HCT116 (cell line): ENCODE data around the gene RNU6-9. TPM values are rescaled to one million over a fixed set of nuclear protein-coding genes. Genes with fewer than 3 reads are reported as not detected.
A peak's percentile ranks its signal among the peaks of the same experiment; 100 is the strongest.

ENCODE experiments used
- ATAC-seq: fragments of 200-7000 bp; cut with Tn5 transposase; 2 replicates; pipeline ENCODE4 v1.9.1; 2020; ENCODE audit warnings: mild to moderate bottlenecking, moderate library complexity
- BruUV-seq: library from RNA; stranded (reverse); fragments of 400-500 nt; replicated peaks from 2 replicates; lab custom pipeline; 2021; lab: Mats Ljungman, UMichigan
- CTCF ChIA-PET: fragments of 300-600 bp; sonication (Branson Sonifier 250); formaldehyde crosslinking; loops from one replicate; lab custom pipeline; 2021; ENCODE audit warnings: antibody characterized with exemption; lab: Charles Lee
- POLR2A ChIA-PET: fragments of 300-600, 350-600 bp; sonication (Branson Sonifier 250); formaldehyde crosslinking; loops from one replicate; lab custom pipeline; 2021; ENCODE audit warnings: antibody characterized with exemption; lab: Charles Lee
- RAD21 ChIA-PET, 2 experiments: fragments of 300-600 bp; sonication (Branson Sonifier 250); formaldehyde crosslinking; loops; one replicate each; lab custom pipeline; 2023; ENCODE audit warnings: low total read pairs in 2 of 2; ENCODE audit not compliant: uncharacterized antibody in 2 of 2, unreplicated experiment in 2 of 2, low non-redundant PET in 1 of 2; lab: Charles Lee
- DNase-seq: peaks from one replicate; pipeline ENCODE4 v3.0.0-alpha.2; 2010; ENCODE audit warnings: low read depth, low spot score
- H2AFZ ChIP-seq: fragments of 200-600 bp; shearing (Covaris generic), sonication (generic); 2 replicates; pipeline ENCODE4 v1.6.1; 2017; ENCODE audit warnings: low read depth, mixed run types, mixed read lengths, antibody characterized with exemption, low read length; ENCODE audit not compliant: poor library complexity, severe bottlenecking
- H3K27ac ChIP-seq: 2 replicates; pipeline ENCODE4 v1.5.1; 2012; ENCODE audit warnings: low read depth, low read length
- H3K27me3 ChIP-seq: fragments of 200-600 bp; sonication (generic); 2 replicates; pipeline ENCODE4 v1.6.1; 2016; ENCODE audit warnings: mixed run types, low read length, mixed read lengths; ENCODE audit not compliant: insufficient read depth
- H3K36me3 ChIP-seq, 2 experiments: fragments of 200-500 bp in 1 of 2; fragments of 200-600 bp in 1 of 2; sonication (Bioruptor generic) in 1 of 2; sonication (generic) in 1 of 2; 2 replicates each; pipeline versions ENCODE4 v1.5.1 to v1.6.1; 2014 to 2016; ENCODE audit warnings: low read length in 2 of 2, inconsistent platforms in 1 of 2, mixed read lengths in 1 of 2, mixed run types in 1 of 2; ENCODE audit not compliant: insufficient read depth in 2 of 2, control insufficient read depth in 1 of 2
- H3K4me1 ChIP-seq, 2 experiments: fragments of 200-600 bp in 1 of 2; sonication (generic) in 1 of 2; 2 replicates each; pipeline versions ENCODE4 v1.5.1 to v1.6.1; 2012 to 2017; ENCODE audit warnings: low read length in 2 of 2, inconsistent platforms in 1 of 2, mild to moderate bottlenecking in 1 of 2, mixed read lengths in 1 of 2, mixed run types in 1 of 2, moderate library complexity in 1 of 2; ENCODE audit not compliant: insufficient read depth in 2 of 2, control insufficient read depth in 1 of 2
- H3K4me2 ChIP-seq: fragments of 200-600 bp; sonication (generic); 2 replicates; pipeline ENCODE4 v1.6.1; 2017; ENCODE audit warnings: mixed run types, low read length, mixed read lengths
- H3K4me3 ChIP-seq, 2 experiments: fragments of 200-600 bp in 1 of 2; sonication (generic) in 1 of 2; replicated peaks in 1 of 2; 2 replicates each; pipeline ENCODE4 v1.5.1; 2011 to 2016; ENCODE audit warnings: low read length in 2 of 2, control low read depth in 1 of 2, low read depth in 1 of 2, mild to moderate bottlenecking in 1 of 2, mixed read lengths in 1 of 2, mixed run types in 1 of 2
- H3K79me2 ChIP-seq: fragments of 200-600 bp; sonication (generic); 2 replicates; pipeline ENCODE4 v1.6.1; 2017; ENCODE audit warnings: mild to moderate bottlenecking, mixed run types, low read length, moderate library complexity, mixed read lengths; ENCODE audit not compliant: insufficient read depth
- H3K9ac ChIP-seq: fragments of 200-600 bp; sonication (generic); 2 replicates; pipeline ENCODE4 v1.6.1; 2016; ENCODE audit warnings: low read length, mixed read lengths
- H3K9me2 ChIP-seq: fragments of 200-600 bp; sonication (generic), shearing (Covaris generic); 2 replicates; pipeline ENCODE4 v1.6.1; 2017; ENCODE audit warnings: mixed run types, mild to moderate bottlenecking, moderate library complexity; ENCODE audit not compliant: insufficient read depth
- H3K9me3 ChIP-seq, 2 experiments: fragments of 200-500 bp in 1 of 2; fragments of 200-600 bp in 1 of 2; sonication (Bioruptor generic) in 1 of 2; sonication (generic) in 1 of 2; 2 replicates each; pipeline ENCODE4 v1.6.1; 2014 to 2017; ENCODE audit warnings: low read length in 2 of 2, mixed read lengths in 2 of 2, inconsistent platforms in 1 of 2, low read depth in 1 of 2, mild to moderate bottlenecking in 1 of 2, mixed run types in 1 of 2, moderate library complexity in 1 of 2; ENCODE audit not compliant: control insufficient read depth in 1 of 2, insufficient read depth in 1 of 2
- H4K20me1 ChIP-seq: fragments of 200-600 bp; sonication (generic), shearing (Covaris generic); 2 replicates; pipeline ENCODE4 v1.6.1; 2017; ENCODE audit warnings: mixed run types, mild to moderate bottlenecking, moderate library complexity; ENCODE audit not compliant: insufficient read depth
- CBX3 ChIP-seq: IDR thresholded peaks from 2 replicates; pipeline ENCODE4 v1.6.1; 2012; ENCODE audit warnings: low read depth
- CEBPB ChIP-seq: IDR thresholded peaks from 2 replicates; pipeline ENCODE4 v1.6.1; 2012; ENCODE audit warnings: low read depth
- EGR1 ChIP-seq: IDR thresholded peaks from 2 replicates; pipeline ENCODE4 v1.6.1; 2012; ENCODE audit warnings: low read depth
- ELF1 ChIP-seq: IDR thresholded peaks from 2 replicates; pipeline ENCODE4 v1.6.1; 2012; ENCODE audit warnings: low read depth, borderline replicate concordance
- EZH2phosphoT487 ChIP-seq: fragments of 200-600 bp; IDR thresholded peaks from 2 replicates; pipeline ENCODE4 v1.6.1; 2018; ENCODE audit warnings: antibody characterized with exemption, borderline replicate concordance
- FOSL1 ChIP-seq: IDR thresholded peaks from 2 replicates; pipeline ENCODE4 v1.6.1; 2012; ENCODE audit warnings: low read depth
- JUND ChIP-seq: IDR thresholded peaks from 2 replicates; pipeline ENCODE4 v1.6.1; 2012
- POLR2AphosphoS5 ChIP-seq: IDR thresholded peaks from 2 replicates; pipeline ENCODE4 v1.6.1; 2011; ENCODE audit warnings: mild to moderate bottlenecking, low read depth, low read length, moderate library complexity
- RAD21 ChIP-seq: IDR thresholded peaks from 2 replicates; pipeline ENCODE4 v1.6.1; 2012; ENCODE audit warnings: low read depth, mild to moderate bottlenecking
- SP1 ChIP-seq: IDR thresholded peaks from 2 replicates; pipeline ENCODE4 v1.6.1; 2012; ENCODE audit warnings: low read depth
- SRF ChIP-seq: IDR thresholded peaks from 2 replicates; pipeline ENCODE4 v1.6.1; 2012; ENCODE audit warnings: low read depth
- ZNF274 ChIP-seq: fragments of 200-500 bp; sonication (Bioruptor generic); IDR thresholded peaks from 2 replicates; pipeline ENCODE4 v1.6.1; 2014; ENCODE audit warnings: mild to moderate bottlenecking, low read depth, low read length, inconsistent platforms
- intact Hi-C: fragments of 100-400 bp; cut with micrococcal nuclease; formaldehyde crosslinking; loops from 2 replicates; pipeline ENCODE4 v1.10.0; 2022
- total RNA-seq: library from RNA; stranded (reverse); gene quantifications from one replicate; pipeline ENCODE4 v1.2.1, GENCODE V29; 2021; ENCODE audit not compliant: unreplicated experiment
- TF ChIP-seq, protein P1 (sequence below): IDR thresholded peaks from 2 replicates; pipeline ENCODE4 v1.6.1; 2012
- TF ChIP-seq, protein P2 (sequence below), 3 experiments: fragments of 200-600 bp in 1 of 3; sonication (generic) in 1 of 3; IDR thresholded peaks in 2 of 3; conservative IDR thresholded peaks in 1 of 3; 2 replicates each; pipeline ENCODE4 v1.5.1; 2012 to 2017; ENCODE audit warnings: low read depth in 2 of 3, low read length in 2 of 3, antibody characterized with exemption in 1 of 3, borderline replicate concordance in 1 of 3, control low read depth in 1 of 3, mild to moderate bottlenecking in 1 of 3, mixed read lengths in 1 of 3, mixed run types in 1 of 3, moderate library complexity in 1 of 3; ENCODE audit not compliant: insufficient read depth in 1 of 3
- TF ChIP-seq, protein P3 (sequence below): IDR thresholded peaks from 2 replicates; pipeline ENCODE4 v1.6.1; 2012
- TF ChIP-seq, protein P4 (sequence below): IDR thresholded peaks from 2 replicates; pipeline ENCODE4 v1.6.1; 2012; ENCODE audit warnings: low read depth

The RNU6-9 gene
- total RNA-seq, 1 experiment from 2014 or later, result not detected

DNA sequence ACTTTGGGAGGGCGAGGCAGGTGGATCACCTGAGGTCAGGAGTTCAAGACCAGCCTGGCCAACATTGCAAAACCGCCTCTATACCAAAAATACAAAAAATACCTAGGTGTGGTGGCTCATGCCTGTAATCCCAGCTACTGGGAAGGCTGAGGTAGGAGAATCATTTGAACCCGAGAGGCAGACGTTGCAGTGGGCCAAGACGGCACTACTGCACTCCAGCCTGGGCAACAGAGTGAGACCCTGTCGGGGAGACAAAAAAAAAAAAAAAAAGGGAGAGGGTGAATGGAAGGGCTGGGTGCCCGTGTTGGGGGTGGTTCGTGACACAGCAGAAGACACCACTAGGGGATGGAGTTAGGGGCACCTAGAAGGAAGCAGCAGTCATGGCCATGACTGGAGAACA lies 23.0 kb upstream of the RNU6-9 start:
- CTCF ChIA-PET, result no interaction called here
- intact Hi-C loops, result no loop called here
- H3K9me2 ChIP-seq, result no peaks in the 10 kb centered on the region
- no peak overlapping the region for H2AFZ ChIP-seq
- DNase-seq (no peak), ATAC-seq (no peak)
- no peaks in the 10 kb centered on the region for H4K20me1 ChIP-seq
- H3K9ac ChIP-seq, result peak overlapping the region; percentile 62
- peak overlapping the region; percentile 71; the same call in 1 of the 2 replicates for H3K27ac ChIP-seq
- POLR2A ChIA-PET, result no interaction called here
- no peak overlapping the region for H3K4me2 ChIP-seq
- no peak overlapping the region for H3K4me3 ChIP-seq
- peaks cover 19 to 36% of the 10 kb centered on the region in 2 experiments for H3K4me1 ChIP-seq
- RAD21 ChIA-PET, result no interaction called here
- H3K9me3 ChIP-seq, result no peaks in the 10 kb centered on the region
- TF ChIP-seq EZH2phosphoT487, result no peak
- TF ChIP-seq FOSL1, result no peak
- TF ChIP-seq SP1, result no peak
- TF ChIP-seq, protein P1, sequence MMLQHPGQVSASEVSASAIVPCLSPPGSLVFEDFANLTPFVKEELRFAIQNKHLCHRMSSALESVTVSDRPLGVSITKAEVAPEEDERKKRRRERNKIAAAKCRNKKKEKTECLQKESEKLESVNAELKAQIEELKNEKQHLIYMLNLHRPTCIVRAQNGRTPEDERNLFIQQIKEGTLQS, result no peak
- TF ChIP-seq JUND, result no peak
- no peak for TF ChIP-seq EGR1
- TF ChIP-seq, protein P2, sequence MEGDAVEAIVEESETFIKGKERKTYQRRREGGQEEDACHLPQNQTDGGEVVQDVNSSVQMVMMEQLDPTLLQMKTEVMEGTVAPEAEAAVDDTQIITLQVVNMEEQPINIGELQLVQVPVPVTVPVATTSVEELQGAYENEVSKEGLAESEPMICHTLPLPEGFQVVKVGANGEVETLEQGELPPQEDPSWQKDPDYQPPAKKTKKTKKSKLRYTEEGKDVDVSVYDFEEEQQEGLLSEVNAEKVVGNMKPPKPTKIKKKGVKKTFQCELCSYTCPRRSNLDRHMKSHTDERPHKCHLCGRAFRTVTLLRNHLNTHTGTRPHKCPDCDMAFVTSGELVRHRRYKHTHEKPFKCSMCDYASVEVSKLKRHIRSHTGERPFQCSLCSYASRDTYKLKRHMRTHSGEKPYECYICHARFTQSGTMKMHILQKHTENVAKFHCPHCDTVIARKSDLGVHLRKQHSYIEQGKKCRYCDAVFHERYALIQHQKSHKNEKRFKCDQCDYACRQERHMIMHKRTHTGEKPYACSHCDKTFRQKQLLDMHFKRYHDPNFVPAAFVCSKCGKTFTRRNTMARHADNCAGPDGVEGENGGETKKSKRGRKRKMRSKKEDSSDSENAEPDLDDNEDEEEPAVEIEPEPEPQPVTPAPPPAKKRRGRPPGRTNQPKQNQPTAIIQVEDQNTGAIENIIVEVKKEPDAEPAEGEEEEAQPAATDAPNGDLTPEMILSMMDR (IDR thresholded peaks at IDR 0.05 in 2 of 3, conservative IDR thresholded peaks at IDR 0.05 in 1 of 3; ENCODE audit: borderline replicate concordance in 1 of 3, insufficient read depth in 1 of 3, low read depth in 2 of 3, low read length in 2 of 3), result no peak
- TF ChIP-seq SRF, result no peak
- TF ChIP-seq CEBPB, result no peak
- TF ChIP-seq ZNF274, result no peak
- TF ChIP-seq ELF1, result no peak
- TF ChIP-seq, protein P3, sequence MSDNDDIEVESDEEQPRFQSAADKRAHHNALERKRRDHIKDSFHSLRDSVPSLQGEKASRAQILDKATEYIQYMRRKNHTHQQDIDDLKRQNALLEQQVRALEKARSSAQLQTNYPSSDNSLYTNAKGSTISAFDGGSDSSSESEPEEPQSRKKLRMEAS, result no peak
- no peak for TF ChIP-seq CBX3
- TF ChIP-seq POLR2AphosphoS5, result no peak
- TF ChIP-seq, protein P4, sequence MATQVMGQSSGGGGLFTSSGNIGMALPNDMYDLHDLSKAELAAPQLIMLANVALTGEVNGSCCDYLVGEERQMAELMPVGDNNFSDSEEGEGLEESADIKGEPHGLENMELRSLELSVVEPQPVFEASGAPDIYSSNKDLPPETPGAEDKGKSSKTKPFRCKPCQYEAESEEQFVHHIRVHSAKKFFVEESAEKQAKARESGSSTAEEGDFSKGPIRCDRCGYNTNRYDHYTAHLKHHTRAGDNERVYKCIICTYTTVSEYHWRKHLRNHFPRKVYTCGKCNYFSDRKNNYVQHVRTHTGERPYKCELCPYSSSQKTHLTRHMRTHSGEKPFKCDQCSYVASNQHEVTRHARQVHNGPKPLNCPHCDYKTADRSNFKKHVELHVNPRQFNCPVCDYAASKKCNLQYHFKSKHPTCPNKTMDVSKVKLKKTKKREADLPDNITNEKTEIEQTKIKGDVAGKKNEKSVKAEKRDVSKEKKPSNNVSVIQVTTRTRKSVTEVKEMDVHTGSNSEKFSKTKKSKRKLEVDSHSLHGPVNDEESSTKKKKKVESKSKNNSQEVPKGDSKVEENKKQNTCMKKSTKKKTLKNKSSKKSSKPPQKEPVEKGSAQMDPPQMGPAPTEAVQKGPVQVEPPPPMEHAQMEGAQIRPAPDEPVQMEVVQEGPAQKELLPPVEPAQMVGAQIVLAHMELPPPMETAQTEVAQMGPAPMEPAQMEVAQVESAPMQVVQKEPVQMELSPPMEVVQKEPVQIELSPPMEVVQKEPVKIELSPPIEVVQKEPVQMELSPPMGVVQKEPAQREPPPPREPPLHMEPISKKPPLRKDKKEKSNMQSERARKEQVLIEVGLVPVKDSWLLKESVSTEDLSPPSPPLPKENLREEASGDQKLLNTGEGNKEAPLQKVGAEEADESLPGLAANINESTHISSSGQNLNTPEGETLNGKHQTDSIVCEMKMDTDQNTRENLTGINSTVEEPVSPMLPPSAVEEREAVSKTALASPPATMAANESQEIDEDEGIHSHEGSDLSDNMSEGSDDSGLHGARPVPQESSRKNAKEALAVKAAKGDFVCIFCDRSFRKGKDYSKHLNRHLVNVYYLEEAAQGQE, result no peak
- TF ChIP-seq RAD21, result no peak
- BruUV-seq, result no TSS peak
- no peaks in the 10 kb centered on the region for H3K27me3 ChIP-seq
- H3K36me3 ChIP-seq, result peaks cover 5 to 15% of the 10 kb centered on the region in 2 experiments; a peak in 2 of 4 replicates
- H3K79me2 ChIP-seq, result no peaks in the 10 kb centered on the region
